Psoas muscle (tissue), 8 donors: Measurements from ENCODE around the gene BTNL8. TPM values are rescaled to one million over a fixed set of nuclear protein-coding genes. Genes with fewer than 3 reads are reported as not detected.

Source experiments
- ATAC-seq, 4 donors: fragments of 200-7000 bp; cut with Tn5 transposase; one replicate each; pipeline ENCODE4 v1.9.1; 2020; ENCODE audit warnings: moderate library complexity in 3 of 4, mild to moderate bottlenecking in 2 of 4
- DNase-seq, 2 donors: peaks; one replicate each; pipeline ENCODE4 v3.0.0-alpha.2; 2020
- H3K27ac ChIP-seq: fragments of 200-600 bp; one replicate; pipeline ENCODE4 v1.8.0; 2022
- H3K27me3 ChIP-seq, 3 donors: fragments of 200-600 bp in 1 of 3; one replicate each; pipeline versions ENCODE4 v1.6.1 to v1.8.0; 2013 to 2022; ENCODE audit warnings: low read length in 2 of 3, mild to moderate bottlenecking in 2 of 3, moderate library complexity in 1 of 3; ENCODE audit not compliant: insufficient read depth in 3 of 3
- H3K36me3 ChIP-seq, 2 donors: fragments of 200-600 bp in 1 of 2; one replicate each; pipeline versions ENCODE4 v1.6.1 to v1.8.0; 2013 to 2022; ENCODE audit warnings: low read depth in 1 of 2, mild to moderate bottlenecking in 1 of 2, moderate library complexity in 1 of 2; ENCODE audit not compliant: insufficient read depth in 1 of 2
- H3K4me1 ChIP-seq: fragments of 200-600 bp; one replicate; pipeline ENCODE4 v1.8.0; 2022
- H3K4me3 ChIP-seq: fragments of 200-600 bp; one replicate; pipeline ENCODE4 v1.8.0; 2022; ENCODE audit warnings: mild to moderate bottlenecking
- H3K9me3 ChIP-seq: fragments of 200-600 bp; one replicate; pipeline ENCODE4 v1.8.0; 2022
- WGBS, 3 donors: extraction: QIAGEN DNeasy Blood & Tissue Kit; methylation state at CpG; one replicate each; pipeline versions ENCODE4 v1.1.6 to v1.1.7; 2013; 5-methylcytosine and 5-hydroxymethylcytosine counted together
- intact Hi-C, 2 donors: fragments of 100-400 bp; cut with DNase I; formaldehyde crosslinking; loops; one replicate each; pipeline versions ENCODE4 v1.11.0 to v1.14.2; 2022
- polyA plus RNA-seq, 3 donors: library from polyadenylated mRNA; stranded (reverse); fragments of 200-250 nt; gene quantifications; one replicate each; pipeline ENCODE4 v1.2.3, GENCODE V29; 2013
- total RNA-seq, 4 donors: library from RNA; stranded (reverse); fragmentation: NEBNext Ultra II Directional in 2 of 4; extraction: Animal tissue kit (Norgen Biotek cat#: 25700) in 2 of 4; gene quantifications; one replicate each; pipeline versions ENCODE4 v1.2.1 to v1.2.4, GENCODE V29; 2021 to 2023
- TF ChIP-seq, protein P1 (sequence below): fragments of 200-600 bp; IDR thresholded peaks from one replicate; pipeline ENCODE4 v1.8.0; 2022; ENCODE audit warnings: antibody characterized with exemption
- donor health status: healthy with polysubstance abuse.
- donor health status: DM: no; HTN: no; CAD: no; lungs with moderate emphysema.
- donor health status: Bipolar disorder and iron deficiency.
- donor health status: healthy.
- donor health status: DM: yes; HTN: yes; CAD: no.
- donor health status: DM: no; HTN: no; CAD: no.
- donor health status: DM: no; HTN: no; CAD: no.
- donor health status: DM: yes; HTN: yes; CAD: no.

BTNL8 gene
- total and polyA plus RNA-seq, 7 donors = 0.09 to 0.46 (median 0.19) TPM; not detected in 2

DNA sequence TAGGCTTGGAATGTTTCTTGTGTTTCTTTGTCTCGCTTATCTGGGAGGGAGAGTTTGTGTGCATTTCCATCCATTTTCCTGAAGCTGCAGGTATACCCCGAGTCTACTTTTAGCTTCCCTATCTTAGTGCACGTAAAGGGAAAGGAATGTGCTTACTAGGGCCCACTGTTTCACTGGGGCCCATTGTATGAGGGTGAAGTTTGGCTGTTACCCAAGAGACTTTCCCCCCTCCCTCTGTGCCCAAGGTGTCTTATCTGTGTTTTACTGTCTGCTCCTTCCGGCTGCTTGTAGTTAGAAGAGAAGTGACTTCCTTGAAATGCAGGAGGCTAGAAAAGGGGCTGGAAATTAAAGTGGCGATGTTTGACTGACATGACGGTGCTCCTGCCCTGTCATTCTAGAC lies 77.6 kb downstream of the BTNL8 start:
- H3K4me3 ChIP-seq = no peak overlapping the region
- DNase-seq = no peak
- intact Hi-C loops = no loop called here
- no peak overlapping the region for H3K27ac ChIP-seq
- no peak for ATAC-seq
- TF ChIP-seq, protein P1, sequence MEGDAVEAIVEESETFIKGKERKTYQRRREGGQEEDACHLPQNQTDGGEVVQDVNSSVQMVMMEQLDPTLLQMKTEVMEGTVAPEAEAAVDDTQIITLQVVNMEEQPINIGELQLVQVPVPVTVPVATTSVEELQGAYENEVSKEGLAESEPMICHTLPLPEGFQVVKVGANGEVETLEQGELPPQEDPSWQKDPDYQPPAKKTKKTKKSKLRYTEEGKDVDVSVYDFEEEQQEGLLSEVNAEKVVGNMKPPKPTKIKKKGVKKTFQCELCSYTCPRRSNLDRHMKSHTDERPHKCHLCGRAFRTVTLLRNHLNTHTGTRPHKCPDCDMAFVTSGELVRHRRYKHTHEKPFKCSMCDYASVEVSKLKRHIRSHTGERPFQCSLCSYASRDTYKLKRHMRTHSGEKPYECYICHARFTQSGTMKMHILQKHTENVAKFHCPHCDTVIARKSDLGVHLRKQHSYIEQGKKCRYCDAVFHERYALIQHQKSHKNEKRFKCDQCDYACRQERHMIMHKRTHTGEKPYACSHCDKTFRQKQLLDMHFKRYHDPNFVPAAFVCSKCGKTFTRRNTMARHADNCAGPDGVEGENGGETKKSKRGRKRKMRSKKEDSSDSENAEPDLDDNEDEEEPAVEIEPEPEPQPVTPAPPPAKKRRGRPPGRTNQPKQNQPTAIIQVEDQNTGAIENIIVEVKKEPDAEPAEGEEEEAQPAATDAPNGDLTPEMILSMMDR = no peak
- no peaks in the 10 kb centered on the region for H3K4me1 ChIP-seq
- H3K9me3 ChIP-seq = peaks cover 9% of the 10 kb centered on the region
- H3K36me3 ChIP-seq = no peaks in the 10 kb centered on the region
- no peaks in the 10 kb centered on the region for H3K27me3 ChIP-seq
- WGBS, 3 donors = 82 to 87% (median 83%) methylated on average over 6 of the region's 6 CpGs

DNA sequence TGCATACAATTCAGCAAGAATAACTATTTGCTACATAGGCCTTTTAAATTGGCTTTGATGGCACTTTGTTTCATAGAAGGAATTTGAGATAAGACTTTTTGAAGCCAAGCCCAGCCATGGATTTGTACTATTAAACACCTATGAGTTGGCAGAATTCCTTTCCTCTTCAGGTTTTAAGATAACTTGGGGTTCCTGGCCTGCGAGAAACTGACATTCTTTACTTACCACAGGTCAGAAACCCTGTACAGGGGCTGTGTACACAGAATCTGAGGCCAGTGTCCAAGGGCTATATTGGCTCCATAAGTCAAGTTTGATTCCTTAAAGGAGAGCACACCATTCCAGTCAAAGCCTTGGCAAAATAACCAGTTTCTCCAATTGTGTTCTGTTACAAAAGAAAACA lies 78.9 kb downstream of the BTNL8 start:
- no peaks in the 10 kb centered on the region for H3K36me3 ChIP-seq
- H3K27me3 ChIP-seq = no peaks in the 10 kb centered on the region
- H3K4me3 ChIP-seq = no peak overlapping the region
- no peak overlapping the region for H3K27ac ChIP-seq
- H3K9me3 ChIP-seq = peaks cover 5% of the 10 kb centered on the region
- H3K4me1 ChIP-seq = no peaks in the 10 kb centered on the region
- TF ChIP-seq, protein P1 = no peak
- intact Hi-C loops = no loop called here
- DNase-seq (no peak), ATAC-seq (no peak)
- 81 to 93% (median 90%) methylated on average over 1 of the region's 1 CpG for WGBS, 3 donors

DNA sequence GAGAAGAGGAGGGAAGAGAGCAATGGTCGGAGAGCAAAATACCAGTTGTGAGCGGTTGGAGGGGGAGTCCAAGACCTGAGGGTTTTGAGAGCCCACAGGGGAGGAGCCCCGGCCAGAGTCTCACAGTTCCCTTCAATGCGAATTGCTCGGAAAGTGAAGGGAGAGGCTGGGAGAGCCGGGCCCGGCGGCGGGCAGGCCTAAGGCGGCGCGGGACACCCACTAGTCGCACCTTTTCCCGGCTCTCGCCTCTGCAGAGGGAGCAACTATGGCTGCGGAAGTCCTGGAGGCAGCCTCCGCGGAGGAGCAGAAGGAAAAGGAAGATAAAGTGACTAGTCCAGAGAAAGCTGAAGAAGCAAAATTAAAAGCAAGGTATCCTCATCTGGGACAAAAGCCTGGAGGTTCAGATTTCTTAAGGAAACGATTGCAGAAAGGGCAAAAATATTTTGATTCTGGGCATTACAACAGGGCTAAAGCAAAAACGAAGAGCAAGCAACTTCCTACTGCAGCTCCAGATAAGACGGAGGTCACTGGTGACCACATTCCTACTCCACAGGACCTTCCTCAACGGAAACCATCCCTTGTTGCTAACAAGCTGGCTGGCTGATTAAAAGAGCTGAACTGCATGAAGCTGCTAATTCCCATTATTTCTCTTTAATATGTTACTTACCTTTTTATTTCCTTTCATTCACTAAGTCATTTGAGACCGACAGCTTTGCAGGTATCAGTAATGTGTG lies 83.2 kb downstream of the BTNL8 start:
- H3K4me1 ChIP-seq = no peaks in the 10 kb centered on the region
- no peaks in the 10 kb centered on the region for H3K9me3 ChIP-seq
- no peak overlapping the region for H3K4me3 ChIP-seq
- intact Hi-C loops = no loop called here
- no peaks in the 10 kb centered on the region for H3K27me3 ChIP-seq
- no peak overlapping the region for H3K27ac ChIP-seq
- no peak for DNase-seq
- TF ChIP-seq, protein P1 = no peak
- H3K36me3 ChIP-seq = no peaks in the 10 kb centered on the region
- no peak for ATAC-seq
- 58 to 75% (median 63%) methylated on average over 22 to 23 of the region's 23 CpGs for WGBS, 3 donors

DNA sequence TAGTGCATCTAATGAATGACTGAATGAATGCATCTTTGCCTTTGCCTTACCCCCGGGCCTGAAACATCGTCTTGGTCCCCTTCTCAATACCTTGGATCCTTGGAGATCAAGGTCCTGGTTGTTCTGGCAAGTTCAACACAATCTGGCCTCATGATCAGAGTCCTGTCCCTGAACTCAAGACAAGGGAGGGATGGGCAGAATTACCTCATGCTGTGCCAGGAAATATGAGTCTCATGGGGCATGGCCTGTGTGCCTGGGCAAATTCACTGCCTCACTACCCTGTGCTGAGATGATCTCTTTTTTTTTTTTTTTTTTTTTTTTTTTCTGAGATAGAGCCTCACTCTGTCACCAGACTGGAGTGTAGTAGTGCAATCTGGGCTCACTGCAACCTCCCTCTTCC lies 89.1 kb downstream of the BTNL8 start:
- Histone ChIP-seq H3K4me1 (no peaks in the 10 kb centered on the region), H3K27ac (no peak overlapping the region), H3K9me3 (no peaks in the 10 kb centered on the region), H3K4me3 (no peak overlapping the region), H3K36me3 (no peaks in the 10 kb centered on the region), H3K27me3 (peaks cover 0 to 9% (median 0%) of the 10 kb centered on the region in 3 donors)
- intact Hi-C loops = no loop called here
- WGBS, 3 donors = 73 to 93% (median 91%) methylated on average over 2 of the region's 2 CpGs
- no peak for ATAC-seq
- TF ChIP-seq, protein P1 = no peak
- no peak for DNase-seq

DNA sequence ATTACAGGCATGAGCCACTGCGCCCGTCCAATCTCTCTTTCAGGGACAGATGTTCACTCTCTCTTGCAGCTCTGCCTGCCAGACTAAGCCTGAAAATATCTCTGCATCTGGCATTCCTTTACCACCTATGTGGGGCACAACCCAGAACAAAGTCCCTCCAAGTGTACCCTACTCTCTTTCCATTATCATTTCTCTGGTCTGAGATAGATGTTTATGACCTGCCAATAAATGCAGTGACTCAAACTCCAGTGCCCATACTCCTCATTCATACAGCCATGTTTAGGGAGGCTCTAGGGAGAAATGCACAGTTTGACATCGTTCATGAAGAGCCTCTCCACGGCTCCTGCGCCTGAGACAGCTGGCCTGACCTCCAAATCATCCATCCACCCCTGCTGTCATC lies 89.6 kb downstream of the BTNL8 start, which contains the start of gene BTNL3:
BTNL3 (plus strand) TSS at position 255 of the 400 bp plus-strand sequence. CDS start 183 bp downstream, outside the sequence.
- TF ChIP-seq, protein P1 = no peak
- Histone ChIP-seq H3K27ac (no peak within 1 kb of the TSS), H3K9me3 (no peaks in the 10 kb centered on the region), H3K4me3 (no peak within 1 kb of the TSS), H3K4me1 (no peaks in the 10 kb centered on the region), H3K27me3 (peaks cover 0 to 9% (median 0%) of the 10 kb centered on the region in 3 donors), H3K36me3 (no peaks in the 10 kb centered on the region)
- ATAC-seq (no peak), DNase-seq (no peak)
- intact Hi-C loops = no loop called here
- 55 to 70% (median 63%) methylated on average over 5 of the region's 5 CpGs for WGBS, 3 donors
